Endodermal cell (in vitro differentiated cells): ENCODE measurements around the gene SRGAP3. TPM values are rescaled to one million over a fixed set of nuclear protein-coding genes. Genes with fewer than 3 reads are reported as not detected.

ENCODE experiments used
- DNase-seq: peaks from one replicate; pipeline ENCODE4 v3.0.0-alpha.2; 2017
- H3K27ac ChIP-seq: 2 replicates; pipeline ENCODE4 v1.5.1; 2013; ENCODE audit warnings: mild to moderate bottlenecking, low read depth, low read length, moderate library complexity
- H3K27me3 ChIP-seq: 2 replicates; pipeline ENCODE4 v1.6.1; 2013; ENCODE audit warnings: mild to moderate bottlenecking, low read length, moderate library complexity; ENCODE audit not compliant: insufficient read depth, control insufficient read depth, poor library complexity, severe bottlenecking
- H3K36me3 ChIP-seq: 2 replicates; pipeline ENCODE4 v1.7.0; 2013; ENCODE audit warnings: mild to moderate bottlenecking, low read length, moderate library complexity; ENCODE audit not compliant: control insufficient read depth, insufficient read depth
- H3K4me1 ChIP-seq: one replicate; pipeline ENCODE4 v1.7.0; 2013; ENCODE audit warnings: low read length; ENCODE audit not compliant: control insufficient read depth, insufficient read depth
- H3K4me3 ChIP-seq: 2 replicates; pipeline ENCODE4 v1.5.1; 2013; ENCODE audit warnings: mild to moderate bottlenecking, low read length, moderate library complexity
- H3K9ac ChIP-seq: 2 replicates; pipeline ENCODE4 v1.6.1; 2013; ENCODE audit warnings: mild to moderate bottlenecking, low read length, moderate library complexity; ENCODE audit not compliant: poor library complexity, severe bottlenecking; ENCODE audit errors: extremely low read depth
- H3K9me3 ChIP-seq: 2 replicates; pipeline ENCODE4 v1.6.1; 2013; ENCODE audit warnings: mild to moderate bottlenecking, low read length, moderate library complexity; ENCODE audit not compliant: control insufficient read depth
- H3K27ac Mint-ChIP-seq: 2 replicates; pipeline ENCODE4 v1.8.0; 2020; ENCODE audit warnings: mixed read lengths
- H3K27me3 Mint-ChIP-seq: 2 replicates; pipeline ENCODE4 v1.8.0; 2021; ENCODE audit warnings: mild to moderate bottlenecking, mixed read lengths; ENCODE audit not compliant: insufficient read depth
- H3K36me3 Mint-ChIP-seq: 2 replicates; pipeline ENCODE4 v1.8.0; 2020; ENCODE audit warnings: low read depth, mixed read lengths
- H3K4me1 Mint-ChIP-seq: 2 replicates; pipeline ENCODE4 v1.8.0; 2020; ENCODE audit warnings: mixed read lengths
- H3K4me3 Mint-ChIP-seq: 2 replicates; pipeline ENCODE4 v1.8.0; 2020; ENCODE audit warnings: mild to moderate bottlenecking, moderate library complexity, mixed read lengths
- H3K9me3 Mint-ChIP-seq: 2 replicates; pipeline ENCODE4 v1.8.0; 2020; ENCODE audit warnings: mild to moderate bottlenecking, mixed read lengths
- CTCF ChIP-seq: fragments of 200-600 bp; sonication (generic); conservative IDR thresholded peaks from 2 replicates; pipeline ENCODE4 v1.5.0; 2021; ENCODE audit warnings: antibody characterized with exemption, mild to moderate bottlenecking
- WGBS, 2 experiments: methylation state at CpG; one replicate each; pipeline versions ENCODE4 v1.1.5 to v1.1.7; 2013; ENCODE audit warnings: missing lambda C conversion rate in 2 of 2, mixed read lengths in 1 of 2; ENCODE audit not compliant: insufficient coverage in 1 of 2, insufficient read length in 1 of 2; 5-methylcytosine and 5-hydroxymethylcytosine counted together
- total RNA-seq, 2 donors: library from RNA; stranded (reverse); fragmentation: NEBNext Ultra II Directional in 1 of 2; extraction: Animal tissue kit (Norgen Biotek cat#: 25700) in 1 of 2; gene quantifications; 2 replicates in 1 of 2; 3 replicates in 1 of 2; pipeline ENCODE4 v1.2.1, GENCODE V29; 2021

The SRGAP3 gene
- total RNA-seq, 2 donors from 2014 or later = 5.0 to 8.1 TPM

DNA sequence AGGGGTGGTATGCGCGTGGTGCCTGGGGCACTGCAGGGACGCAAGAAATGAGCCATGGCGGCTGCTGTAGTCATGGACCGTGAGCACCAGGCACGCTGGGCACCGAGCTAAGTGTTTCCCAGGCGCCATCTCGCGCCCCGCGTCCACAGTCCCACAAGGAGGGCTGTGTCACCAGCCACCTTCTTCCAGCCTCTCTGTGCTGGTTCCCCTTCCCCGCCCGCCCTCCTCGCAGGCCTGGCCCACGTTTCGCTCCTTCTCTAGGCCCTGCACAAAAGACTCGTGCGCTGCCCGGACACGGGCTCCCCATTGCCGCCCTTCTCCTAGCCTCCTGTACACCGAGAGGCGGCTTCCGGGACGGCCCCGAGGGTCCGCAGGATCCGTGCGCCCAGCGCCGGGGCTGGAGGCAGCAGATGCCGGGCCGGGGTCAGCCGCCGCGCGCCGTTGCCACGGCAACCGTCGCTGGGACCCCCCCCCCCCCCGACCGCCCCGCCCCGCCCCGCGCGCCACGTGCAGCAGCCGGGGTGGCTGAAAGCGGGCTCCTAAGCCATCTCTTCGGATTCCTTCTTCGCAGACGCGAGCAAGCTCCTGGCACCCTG, 113.4 kb downstream of the SRGAP3 start:
- WGBS, 2 experiments = 14 to 31% methylated on average over 13 to 49 of the region's 56 CpGs
- H3K4me1 ChIP-seq = no peaks in the 10 kb centered on the region
- no peaks in the 10 kb centered on the region for H3K36me3 ChIP-seq
- H3K9ac ChIP-seq = no peak overlapping the region
- Mint-ChIP-seq H3K9me3 (peaks cover 7% of the 10 kb centered on the region), H3K36me3 (no peaks in the 10 kb centered on the region), H3K27ac (no peak overlapping the region), H3K27me3 (peaks cover 37% of the 10 kb centered on the region), H3K4me1 (peaks cover 4% of the 10 kb centered on the region), H3K4me3 (peak overlapping the region; percentile 52)
- peaks cover 12% of the 10 kb centered on the region for H3K9me3 ChIP-seq
- H3K27me3 ChIP-seq = peaks cover 31% of the 10 kb centered on the region
- TF ChIP-seq CTCF = no peak
- DNase-seq = peak; percentile 90
- H3K4me3 ChIP-seq = peak overlapping the region; percentile 48
- H3K27ac ChIP-seq = peak overlapping the region; percentile 85

GRCh38 chr3:9135526-9135925, 113.9 kb downstream of the SRGAP3 start:
- WGBS, 2 experiments = 93 to 94% methylated on average over 6 of the region's 6 CpGs
- Mint-ChIP-seq H3K27ac (no peak overlapping the region), H3K4me1 (peaks cover 4% of the 10 kb centered on the region)

DNA sequence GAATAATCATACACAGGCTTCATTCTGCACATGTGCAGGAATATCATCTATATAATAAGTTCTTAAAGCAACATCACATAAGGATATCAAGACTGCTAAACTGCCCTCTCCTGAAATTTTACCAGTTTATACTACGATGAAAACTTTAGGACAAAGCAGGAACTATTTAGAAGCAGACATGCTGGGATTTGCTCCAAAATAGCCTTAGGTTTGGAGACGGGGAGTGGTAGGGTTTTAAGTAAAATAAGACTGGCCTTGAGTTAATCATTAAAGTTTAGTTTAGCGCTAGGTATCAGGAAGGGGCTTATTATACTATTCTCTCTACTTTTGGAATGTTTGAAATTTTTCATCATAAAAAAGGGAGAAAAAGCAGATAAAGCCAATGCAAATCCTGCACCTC, 115.8 kb downstream of the SRGAP3 start:
- Mint-ChIP-seq H3K4me1 (peaks cover 4% of the 10 kb centered on the region), H3K27me3 (peaks cover 34% of the 10 kb centered on the region), H3K27ac (no peak overlapping the region), H3K36me3 (no peaks in the 10 kb centered on the region), H3K4me3 (no peak overlapping the region), H3K9me3 (no peaks in the 10 kb centered on the region)
- no peak for TF ChIP-seq CTCF
- Histone ChIP-seq H3K9ac (no peak overlapping the region), H3K27ac (no peak overlapping the region), H3K27me3 (peaks cover 31% of the 10 kb centered on the region), H3K4me3 (no peak overlapping the region), H3K36me3 (no peaks in the 10 kb centered on the region), H3K9me3 (no peaks in the 10 kb centered on the region), H3K4me1 (no peaks in the 10 kb centered on the region)
- DNase-seq = no peak
- 83 to 96% methylated on average over 1 to 3 of the region's 3 CpGs for WGBS, 2 experiments

More at GRCh38 chr3:9135526-9135925, 113.9 kb downstream of the SRGAP3 start:
- H3K27me3 Mint-ChIP-seq = peaks cover 37% of the 10 kb centered on the region
- H3K27ac ChIP-seq = no peak overlapping the region
- peak overlapping the region; percentile 48 for H3K4me3 ChIP-seq
- peak overlapping the region; percentile 52 for H3K4me3 Mint-ChIP-seq
- DNase-seq = peak; percentile 64
- peak; percentile 57 for TF ChIP-seq CTCF
- H3K36me3 ChIP-seq = no peaks in the 10 kb centered on the region
- H3K9me3 ChIP-seq = peaks cover 12% of the 10 kb centered on the region
- no peak overlapping the region for H3K9ac ChIP-seq
- no peaks in the 10 kb centered on the region for H3K4me1 ChIP-seq
- H3K9me3 Mint-ChIP-seq = peaks cover 7% of the 10 kb centered on the region
- H3K27me3 ChIP-seq = peaks cover 31% of the 10 kb centered on the region
- H3K36me3 Mint-ChIP-seq = no peaks in the 10 kb centered on the region
